Measurements from ENCODE around the gene NAB2.

The NAB2 gene, protein sequence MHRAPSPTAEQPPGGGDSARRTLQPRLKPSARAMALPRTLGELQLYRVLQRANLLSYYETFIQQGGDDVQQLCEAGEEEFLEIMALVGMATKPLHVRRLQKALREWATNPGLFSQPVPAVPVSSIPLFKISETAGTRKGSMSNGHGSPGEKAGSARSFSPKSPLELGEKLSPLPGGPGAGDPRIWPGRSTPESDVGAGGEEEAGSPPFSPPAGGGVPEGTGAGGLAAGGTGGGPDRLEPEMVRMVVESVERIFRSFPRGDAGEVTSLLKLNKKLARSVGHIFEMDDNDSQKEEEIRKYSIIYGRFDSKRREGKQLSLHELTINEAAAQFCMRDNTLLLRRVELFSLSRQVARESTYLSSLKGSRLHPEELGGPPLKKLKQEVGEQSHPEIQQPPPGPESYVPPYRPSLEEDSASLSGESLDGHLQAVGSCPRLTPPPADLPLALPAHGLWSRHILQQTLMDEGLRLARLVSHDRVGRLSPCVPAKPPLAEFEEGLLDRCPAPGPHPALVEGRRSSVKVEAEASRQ

DNA sequence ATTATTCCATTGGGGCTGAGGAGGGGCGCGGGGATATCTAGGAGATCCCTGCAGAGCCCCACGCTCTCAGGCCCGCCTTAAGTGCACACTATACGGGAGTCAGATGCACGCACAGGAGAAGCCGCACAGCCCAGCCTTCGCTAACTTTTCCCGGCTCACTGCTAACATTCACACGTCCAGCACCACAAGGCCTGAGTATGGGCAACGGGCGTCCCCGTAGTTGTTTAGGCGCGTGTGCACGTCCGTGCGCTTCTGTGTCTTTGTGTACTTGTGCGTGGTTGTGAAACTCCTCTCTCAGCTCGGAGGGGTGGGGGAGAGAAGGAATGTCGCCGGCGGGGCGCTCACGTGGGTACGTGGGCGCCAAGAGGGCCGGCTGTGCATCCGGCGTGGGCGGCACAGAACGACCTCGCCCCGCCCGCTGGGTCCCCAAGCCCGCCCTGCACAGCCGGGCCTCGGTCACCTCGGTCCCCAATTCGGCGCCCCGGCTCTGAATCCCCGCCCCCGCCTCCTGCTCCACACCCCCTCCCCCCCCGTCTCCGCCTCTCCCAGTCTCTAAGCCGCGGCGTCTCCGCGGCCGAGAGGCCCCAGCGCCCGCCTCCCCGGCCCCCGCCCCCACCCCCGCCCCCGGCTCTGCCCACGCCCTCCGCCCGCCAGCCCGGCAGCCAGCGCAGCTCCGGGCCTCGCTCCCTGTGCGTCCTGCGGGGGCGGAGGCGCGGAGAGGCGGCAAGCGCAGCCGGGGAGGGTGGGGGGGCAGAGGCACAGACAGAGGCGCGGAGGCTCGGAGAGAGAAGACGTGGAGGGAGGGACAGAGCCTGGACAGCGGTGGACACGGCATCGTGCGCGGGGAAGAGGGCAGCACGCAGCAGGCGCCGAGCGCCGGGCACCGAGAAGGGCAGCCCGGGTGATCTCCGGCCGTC, at the start of gene NAB2:
Gene NAB2, plus strand, starts transcription at position 761 of the 917 bp plus-strand sequence. CDS start 158 bp downstream, outside the sequence.
- Histone ChIP-seq H3K27ac (peak within 1 kb of the TSS; percentile 99), H3K36me3 (peaks cover 23 to 27% (median 27%) of the 10 kb centered on the region in 3 donors), H3K9me3 (no peaks in the 10 kb centered on the region), H3K4me1 (peaks cover 8 to 52% (median 46%) of the 10 kb centered on the region in 4 donors), H3K4me3 (peak within 1 kb of the TSS; percentile 91 to 98), H3K27me3 (no peaks in the 10 kb centered on the region)
- TF ChIP-seq, protein P1, sequence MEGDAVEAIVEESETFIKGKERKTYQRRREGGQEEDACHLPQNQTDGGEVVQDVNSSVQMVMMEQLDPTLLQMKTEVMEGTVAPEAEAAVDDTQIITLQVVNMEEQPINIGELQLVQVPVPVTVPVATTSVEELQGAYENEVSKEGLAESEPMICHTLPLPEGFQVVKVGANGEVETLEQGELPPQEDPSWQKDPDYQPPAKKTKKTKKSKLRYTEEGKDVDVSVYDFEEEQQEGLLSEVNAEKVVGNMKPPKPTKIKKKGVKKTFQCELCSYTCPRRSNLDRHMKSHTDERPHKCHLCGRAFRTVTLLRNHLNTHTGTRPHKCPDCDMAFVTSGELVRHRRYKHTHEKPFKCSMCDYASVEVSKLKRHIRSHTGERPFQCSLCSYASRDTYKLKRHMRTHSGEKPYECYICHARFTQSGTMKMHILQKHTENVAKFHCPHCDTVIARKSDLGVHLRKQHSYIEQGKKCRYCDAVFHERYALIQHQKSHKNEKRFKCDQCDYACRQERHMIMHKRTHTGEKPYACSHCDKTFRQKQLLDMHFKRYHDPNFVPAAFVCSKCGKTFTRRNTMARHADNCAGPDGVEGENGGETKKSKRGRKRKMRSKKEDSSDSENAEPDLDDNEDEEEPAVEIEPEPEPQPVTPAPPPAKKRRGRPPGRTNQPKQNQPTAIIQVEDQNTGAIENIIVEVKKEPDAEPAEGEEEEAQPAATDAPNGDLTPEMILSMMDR (IDR thresholded peaks at IDR 0.05): no peak
- intact Hi-C loops (cut with DNase I; ENCODE audit: low total_unique reads): no loop called here
- peak; percentile 98 to 99 for DNase-seq

DNA sequence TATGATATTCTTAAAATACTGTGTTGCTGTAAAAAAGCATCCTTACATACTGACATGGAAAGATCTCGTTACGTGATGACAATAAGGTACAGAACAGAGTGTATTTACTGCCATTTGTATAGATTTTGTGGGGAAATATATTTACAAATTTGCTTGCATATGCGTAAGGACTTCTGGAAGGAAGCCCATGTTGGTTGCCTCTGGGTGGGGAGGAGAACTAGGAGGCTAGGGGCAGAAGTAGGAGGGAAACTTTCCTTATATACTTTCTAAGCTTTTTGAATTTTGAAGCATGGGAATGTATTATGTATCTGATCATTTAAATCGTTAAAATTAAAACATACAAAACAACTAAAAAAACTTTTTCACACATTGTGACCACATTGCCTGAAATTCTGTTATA, 48.7 kb upstream of the NAB2 start:
- TF ChIP-seq, protein P1 (IDR thresholded peaks at IDR 0.05): no peak
- DNase-seq: no peak
- no peaks in the 10 kb centered on the region for H3K36me3 ChIP-seq
- H3K27me3 ChIP-seq: peaks cover 0 to 2% of the 10 kb centered on the region in 2 donors
- H3K4me3 ChIP-seq: no peak overlapping the region
- intact Hi-C loops (cut with DNase I; ENCODE audit: low total_unique reads): no loop called here
- H3K4me1 ChIP-seq: no peaks in the 10 kb centered on the region
- no peaks in the 10 kb centered on the region for H3K9me3 ChIP-seq
- H3K27ac ChIP-seq: no peak overlapping the region

DNA sequence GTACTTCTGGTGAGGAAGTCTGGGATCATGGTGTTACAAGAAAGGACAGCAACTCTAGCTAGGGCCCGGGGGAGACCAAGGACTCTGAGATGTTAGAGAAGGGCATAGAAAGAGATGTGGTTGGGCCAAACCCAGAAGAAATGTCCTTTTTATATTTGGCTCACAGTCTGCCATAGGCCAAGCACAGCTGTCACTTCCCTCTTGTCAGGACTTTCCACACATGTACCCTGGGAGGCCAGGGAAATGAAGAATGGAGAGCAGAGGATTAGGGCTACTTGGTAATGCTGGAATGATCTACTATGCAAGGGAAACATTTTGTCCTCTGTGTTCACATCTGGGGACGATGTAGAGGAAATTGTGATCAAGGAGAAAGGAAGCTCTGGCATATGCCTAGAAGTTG, 48.2 kb upstream of the NAB2 start:
- DNase-seq: no peak
- H3K4me1 ChIP-seq: no peaks in the 10 kb centered on the region
- H3K4me3 ChIP-seq: no peak overlapping the region
- intact Hi-C loops (cut with DNase I; ENCODE audit: low total_unique reads): no loop called here
- no peaks in the 10 kb centered on the region for H3K36me3 ChIP-seq
- H3K27me3 ChIP-seq: peaks cover 0 to 5% of the 10 kb centered on the region in 2 donors
- TF ChIP-seq, protein P1 (IDR thresholded peaks at IDR 0.05): no peak
- H3K27ac ChIP-seq: no peak overlapping the region
- H3K9me3 ChIP-seq: no peaks in the 10 kb centered on the region

DNA sequence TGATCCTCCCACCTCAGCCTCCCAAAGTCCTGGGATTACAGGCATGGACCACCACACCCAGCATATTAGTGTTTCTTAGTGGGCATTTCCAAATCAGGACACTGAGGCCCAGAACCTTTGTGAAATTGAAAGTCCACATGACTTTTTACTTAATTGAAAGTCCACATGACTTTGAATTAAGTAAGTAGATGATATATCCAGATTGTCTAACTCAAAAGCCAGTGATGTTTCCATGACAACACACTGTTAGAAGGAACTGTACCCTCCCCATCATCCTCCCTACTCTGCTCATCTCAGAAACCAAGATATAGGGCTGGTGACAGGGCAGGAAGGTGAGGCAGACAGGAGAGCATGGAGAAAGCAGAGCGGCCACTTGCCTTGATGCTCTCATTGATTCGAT, 46.2 kb upstream of the NAB2 start:
- Histone ChIP-seq H3K9me3 (no peaks in the 10 kb centered on the region), H3K4me1 (no peaks in the 10 kb centered on the region), H3K4me3 (no peak overlapping the region), H3K27ac (no peak overlapping the region), H3K27me3 (peaks cover 0 to 10% of the 10 kb centered on the region in 2 donors), H3K36me3 (no peaks in the 10 kb centered on the region)
- intact Hi-C loops (cut with DNase I; ENCODE audit: low total_unique reads): no loop called here
- TF ChIP-seq, protein P1 (IDR thresholded peaks at IDR 0.05): no peak
- DNase-seq: no peak

DNA sequence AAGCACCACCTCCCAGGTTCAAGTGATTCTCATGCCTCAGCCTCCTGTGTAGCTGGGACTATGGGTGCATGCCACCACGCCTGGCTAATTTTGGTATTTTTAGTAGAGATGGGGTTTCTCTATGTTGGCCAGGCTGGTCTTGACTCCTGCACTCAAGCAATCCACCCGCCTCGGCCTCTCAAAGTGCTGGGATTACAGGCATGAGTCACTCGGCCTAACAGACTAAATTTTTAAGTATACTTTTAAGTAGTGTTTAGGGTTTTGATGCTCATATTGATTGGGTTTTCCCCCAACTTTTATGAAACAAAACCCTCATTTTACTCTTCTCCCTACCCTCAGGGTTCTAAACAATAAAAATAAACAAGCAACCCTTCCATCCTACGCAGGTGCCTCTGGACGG, 44.4 kb upstream of the NAB2 start:
- no peaks in the 10 kb centered on the region for H3K4me1 ChIP-seq
- TF ChIP-seq, protein P1 (IDR thresholded peaks at IDR 0.05): no peak
- H3K27ac ChIP-seq: no peak overlapping the region
- H3K4me3 ChIP-seq: no peak overlapping the region
- intact Hi-C loops (cut with DNase I; ENCODE audit: low total_unique reads): no loop called here
- DNase-seq: no peak
- no peaks in the 10 kb centered on the region for H3K9me3 ChIP-seq
- H3K36me3 ChIP-seq: no peaks in the 10 kb centered on the region
- H3K27me3 ChIP-seq: peaks cover 0 to 10% of the 10 kb centered on the region in 2 donors

Data from tibial artery (tissue), 4 donors.